HG03575 (cell line): ENCODE measurements around the gene FNBP1.

Experiments
- ATAC-seq: cut with Tn5 transposase; IDR thresholded peaks from one replicate; pipeline ENCODE4 v1.9.1; 2021; ENCODE audit not compliant: unreplicated experiment, insufficient number of reproducible peaks, low FRiP score; ENCODE audit errors: extremely low read depth

FNBP1 gene

DNA sequence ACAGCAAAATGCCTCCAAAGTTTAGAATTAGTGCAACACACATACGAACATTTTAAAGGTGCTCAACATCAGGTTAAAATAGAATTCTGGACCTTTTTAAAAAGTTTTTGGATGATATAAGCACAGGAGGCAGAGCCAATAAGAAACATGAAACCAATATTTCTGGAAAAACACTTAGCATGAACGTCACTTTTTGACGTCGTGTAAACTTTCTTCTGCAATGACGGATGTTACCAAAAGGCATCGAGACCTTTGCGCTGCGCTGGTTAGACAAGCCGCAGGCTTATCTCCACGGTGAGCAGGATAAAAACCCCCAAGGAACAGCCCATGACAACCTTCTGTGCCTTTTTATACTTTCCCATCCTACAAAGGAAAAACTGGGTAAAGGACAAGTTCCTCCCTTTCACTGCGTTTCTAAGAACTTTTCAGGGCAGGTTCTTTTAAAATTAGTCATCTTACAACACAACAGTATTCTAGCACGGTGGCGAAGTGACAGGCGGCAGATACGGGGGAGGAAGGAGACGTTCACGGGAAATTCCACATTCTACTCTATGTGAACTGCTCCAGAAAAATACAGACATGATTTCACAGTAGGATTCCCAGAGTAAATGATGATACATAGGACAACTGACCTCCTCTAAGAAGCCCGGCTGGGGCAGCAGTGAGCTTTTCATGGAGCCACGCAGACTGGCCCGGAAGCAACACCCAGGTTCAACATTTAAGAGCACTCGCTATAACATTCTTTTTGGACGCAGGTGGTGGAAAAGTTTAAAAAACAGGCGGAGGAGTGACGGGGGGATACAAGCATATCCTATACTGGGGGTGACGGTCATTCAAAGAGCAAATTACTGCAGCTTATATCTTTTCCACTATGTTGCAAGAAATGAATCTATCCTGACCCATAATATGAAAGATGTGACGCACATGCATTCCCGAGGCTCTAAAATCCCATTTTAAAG, 155.4 kb downstream of the FNBP1 start:
- no peak for ATAC-seq

DNA sequence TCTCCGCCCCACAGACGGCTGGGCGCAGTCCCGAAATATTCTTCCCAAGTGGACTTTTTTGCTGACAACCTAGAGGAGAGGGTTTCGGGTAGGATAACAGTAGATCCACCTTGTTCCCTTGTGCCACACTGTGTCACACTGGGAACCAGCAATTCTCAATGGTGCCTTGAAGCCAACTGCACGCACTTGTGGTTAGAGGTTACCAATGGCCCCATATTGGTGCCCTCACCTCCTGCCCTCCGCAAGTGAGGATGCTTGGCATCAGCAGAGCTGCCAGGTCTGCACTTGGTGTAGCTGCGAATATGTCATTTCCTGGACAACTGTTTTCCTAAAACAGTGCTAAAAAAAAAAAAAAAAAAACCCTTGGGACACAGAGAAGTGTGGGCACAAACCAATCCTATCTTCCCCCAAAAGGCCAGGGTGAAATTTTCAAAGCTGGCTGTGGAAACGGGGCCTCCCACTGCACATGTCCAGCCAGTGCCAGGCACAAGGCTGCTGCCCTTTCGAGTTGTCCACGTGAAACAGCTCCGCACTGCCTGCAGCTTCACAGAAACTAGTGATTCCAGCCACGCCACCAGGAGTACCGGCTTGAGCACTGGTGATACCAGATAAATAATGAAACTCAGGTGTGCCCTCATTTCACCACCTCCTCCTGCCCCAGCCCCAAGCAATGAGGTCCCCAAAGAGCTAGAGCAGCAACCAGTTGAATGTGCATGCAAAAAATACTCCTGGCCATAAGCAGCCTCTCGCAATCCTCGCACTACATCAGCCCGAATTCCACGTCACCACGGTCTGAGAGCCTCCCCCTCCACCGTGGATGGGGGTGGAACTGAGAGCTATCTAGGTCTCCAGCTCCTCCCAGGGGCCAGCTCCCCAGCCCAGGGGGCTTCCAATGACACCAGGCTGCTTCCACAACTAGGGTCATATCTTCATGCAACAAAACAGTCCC, 156.5 kb downstream of the FNBP1 start:
- no peak for ATAC-seq

DNA sequence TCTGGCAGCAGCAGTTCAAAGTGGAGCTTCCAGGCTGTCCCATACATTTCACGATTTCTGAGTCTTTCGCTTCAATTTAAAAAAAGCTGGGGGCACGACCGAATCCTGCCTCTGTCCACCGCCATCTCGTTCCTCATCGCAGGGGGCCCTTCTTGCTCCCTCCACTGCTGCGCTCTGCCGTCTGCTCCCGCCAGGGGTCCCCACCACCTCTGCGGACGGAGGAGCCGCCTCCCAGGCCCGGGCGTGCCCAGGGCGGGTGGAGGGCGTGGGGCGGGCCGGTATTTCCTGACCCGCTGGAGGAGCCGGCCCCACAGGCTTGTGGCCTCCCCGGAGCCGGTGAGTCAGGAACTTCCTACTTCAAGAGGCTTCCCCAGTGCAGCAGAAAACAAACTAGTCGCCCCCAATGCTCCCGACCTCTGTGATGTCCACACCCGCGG, 157.3 kb downstream of the FNBP1 start:
- ATAC-seq: no peak

DNA sequence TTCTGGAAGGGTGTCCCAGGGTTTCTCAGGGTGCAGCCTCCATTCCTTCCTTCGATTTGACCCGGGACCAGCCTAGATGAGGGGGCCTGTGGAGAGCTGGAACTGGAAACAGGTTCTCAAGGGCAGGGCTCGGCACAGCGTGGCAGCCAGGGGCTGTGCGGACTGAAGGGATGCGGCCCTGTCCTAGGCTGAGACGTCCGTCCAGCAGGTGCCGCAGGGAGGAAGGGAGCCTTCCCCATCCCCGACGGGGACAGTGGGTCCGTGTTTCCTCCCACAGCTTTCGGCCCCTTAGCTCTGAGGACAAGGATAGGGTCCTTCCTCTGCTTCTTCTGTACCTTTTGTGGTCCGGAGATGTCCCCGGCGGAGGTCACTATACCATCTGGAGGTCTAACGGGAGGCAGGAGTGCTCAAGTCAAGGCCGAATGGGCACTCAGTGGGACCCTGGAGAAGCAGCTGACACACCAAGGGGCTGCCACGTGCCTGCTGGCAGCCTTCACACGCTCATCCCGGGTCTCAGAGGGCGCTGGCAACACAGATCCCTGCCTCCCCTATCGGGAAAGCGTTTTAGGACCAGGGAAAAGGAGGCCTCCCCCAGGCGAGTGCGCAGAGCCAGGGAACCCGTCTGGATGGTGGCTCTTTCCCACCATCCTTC, 157.8 kb downstream of the FNBP1 start:
- no peak for ATAC-seq

DNA sequence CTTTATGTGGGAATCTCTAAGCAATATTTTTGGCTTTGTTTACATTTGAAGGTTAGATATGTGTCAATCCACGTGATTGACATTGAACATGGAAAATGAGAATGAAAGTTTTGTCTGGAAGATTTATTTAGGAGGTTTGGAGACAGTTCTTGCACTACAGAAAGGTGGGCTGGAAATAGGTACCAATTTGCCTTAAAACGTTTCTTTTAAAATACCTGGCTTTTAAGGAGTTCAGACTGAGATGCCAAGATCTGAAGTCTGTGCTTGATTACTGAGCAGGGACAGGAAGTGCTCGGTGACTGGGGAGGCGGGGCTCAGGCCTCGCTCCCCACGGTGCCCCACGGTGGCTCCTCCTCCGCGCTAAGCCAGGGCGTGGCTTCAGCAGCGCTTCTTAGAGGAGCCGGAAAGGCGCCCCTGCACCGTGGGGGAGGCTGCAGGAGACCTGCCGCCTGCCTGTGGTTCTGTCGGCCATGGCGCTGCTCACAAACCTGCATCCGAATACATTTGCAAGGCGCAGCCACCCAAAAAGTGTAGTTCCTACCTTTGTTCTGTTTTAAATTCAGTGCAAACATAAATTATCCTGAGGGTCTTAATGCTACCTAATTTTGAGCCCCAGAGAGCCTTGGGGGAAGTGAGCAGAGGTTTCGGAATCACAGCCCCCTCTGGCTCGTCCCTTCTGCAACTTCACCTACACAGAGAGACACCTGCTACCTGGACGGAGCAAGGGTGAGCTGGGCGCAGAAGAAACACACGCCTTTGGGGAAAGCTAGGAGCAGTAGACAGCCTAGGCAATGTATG, 158.6 kb downstream of the FNBP1 start:
- no peak for ATAC-seq

DNA sequence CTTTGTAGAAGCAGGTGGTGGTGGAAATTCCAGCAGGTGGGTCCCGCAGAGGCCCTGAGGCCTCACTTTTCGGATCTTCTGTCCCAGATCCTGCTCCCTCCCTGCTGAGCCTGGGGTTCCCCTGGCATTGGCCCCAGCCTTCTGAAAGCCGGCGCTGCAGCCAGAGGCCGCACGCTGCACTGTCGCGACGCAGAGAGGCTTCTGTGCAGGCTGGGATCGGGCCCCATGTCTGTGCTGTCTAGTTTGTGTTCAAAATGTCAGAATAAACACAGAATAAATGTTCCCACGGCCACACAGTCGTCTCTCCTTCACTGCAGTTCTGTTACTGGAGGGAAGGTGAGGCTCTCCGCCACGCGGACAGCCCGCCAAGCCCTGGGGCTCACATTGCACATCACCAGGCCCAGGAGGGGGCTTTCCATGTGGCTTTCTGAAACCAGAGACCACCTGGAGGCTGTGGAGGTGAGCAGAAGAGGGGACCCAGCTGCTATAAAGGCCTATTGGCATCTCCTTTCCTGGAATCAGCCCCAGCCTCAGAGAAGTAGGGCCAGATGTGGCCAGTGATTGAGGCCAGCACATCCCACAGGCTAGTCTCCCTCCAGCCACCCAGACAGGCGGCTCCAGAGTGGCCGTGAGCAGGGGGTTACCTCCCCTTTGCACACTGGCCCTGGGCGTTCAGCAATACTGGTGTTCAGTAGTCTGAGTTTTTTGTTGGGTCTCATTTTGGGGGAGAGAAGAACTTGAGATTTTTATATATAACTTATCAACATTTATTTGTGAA, 161.3 kb downstream of the FNBP1 start:
- no peak for ATAC-seq

DNA sequence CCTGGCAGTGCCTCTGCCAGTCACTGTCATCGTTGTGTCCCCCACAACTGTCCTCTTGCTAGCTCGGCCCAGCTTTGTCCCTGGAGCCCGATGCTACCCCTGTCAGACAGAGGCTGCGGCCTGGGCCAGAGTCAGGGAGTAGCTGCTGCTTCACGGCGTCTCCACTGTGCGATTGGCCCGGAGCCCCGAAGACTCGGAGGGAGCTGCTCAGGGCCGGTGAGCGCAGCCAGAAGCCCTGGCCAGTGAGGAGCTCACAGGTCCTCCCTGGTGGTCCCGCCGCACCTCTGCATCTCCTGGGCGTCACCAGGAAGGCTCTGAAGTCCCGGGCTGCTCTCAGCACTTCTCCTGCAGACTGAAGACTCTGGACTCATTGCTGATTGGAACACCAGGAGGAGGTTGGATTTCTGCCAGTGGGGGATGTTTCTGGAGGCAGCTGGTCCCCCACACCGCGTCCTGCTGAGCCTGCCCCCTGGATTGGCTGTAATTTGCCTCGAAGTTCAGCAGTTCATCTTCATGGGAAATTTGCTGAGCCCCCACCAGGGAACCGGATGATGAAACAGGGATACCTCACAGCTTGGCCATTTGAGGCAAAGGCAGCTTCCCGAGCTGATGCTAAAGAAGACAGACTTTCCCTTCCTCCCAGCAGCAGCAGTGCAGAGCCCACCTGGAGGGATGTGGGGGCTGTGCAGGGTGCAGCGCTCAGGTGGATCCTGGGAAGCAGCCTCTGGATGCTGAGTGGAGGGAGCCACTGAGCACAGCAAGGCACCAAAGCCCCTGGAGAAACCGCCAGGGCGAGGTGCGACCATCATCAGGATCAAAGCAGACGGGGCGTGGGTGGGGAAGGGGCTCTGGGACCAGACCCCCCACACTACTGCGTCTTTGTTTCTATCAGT, 162.1 kb downstream of the FNBP1 start:
- ATAC-seq: no peak

DNA sequence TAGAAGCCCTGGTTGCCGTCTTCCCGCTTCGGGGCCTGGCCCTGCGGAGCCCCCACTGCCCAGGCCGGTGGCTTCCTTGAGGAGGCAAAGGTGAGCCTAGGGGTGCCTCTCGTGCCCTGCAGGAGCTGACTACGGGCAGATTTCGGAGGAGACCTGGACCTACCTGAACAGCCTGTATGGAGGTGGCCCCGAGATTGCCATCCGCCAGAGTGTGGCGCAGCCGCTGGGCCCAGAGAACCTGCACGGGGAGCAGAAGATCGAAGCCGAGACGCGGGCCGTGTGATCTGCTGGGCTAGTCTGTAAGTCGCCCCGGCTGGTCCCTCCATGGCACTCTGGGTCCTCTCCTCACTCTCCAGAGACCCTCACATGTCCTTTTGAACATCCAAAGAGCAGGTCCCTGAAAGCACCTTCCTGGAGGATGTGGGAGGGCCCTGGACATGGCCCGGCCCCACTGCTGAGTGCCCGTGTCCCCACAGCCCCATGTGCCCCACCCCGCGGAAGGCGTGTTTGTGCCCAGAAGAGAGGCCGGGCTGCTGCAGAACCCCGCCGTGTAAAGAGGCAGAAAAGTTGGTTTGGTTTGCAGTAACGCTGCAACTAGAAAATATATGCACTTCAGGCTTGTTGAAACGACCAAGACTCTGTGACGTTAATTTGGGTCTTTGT, 162.9 kb downstream of the FNBP1 start:
- ATAC-seq: no peak

DNA sequence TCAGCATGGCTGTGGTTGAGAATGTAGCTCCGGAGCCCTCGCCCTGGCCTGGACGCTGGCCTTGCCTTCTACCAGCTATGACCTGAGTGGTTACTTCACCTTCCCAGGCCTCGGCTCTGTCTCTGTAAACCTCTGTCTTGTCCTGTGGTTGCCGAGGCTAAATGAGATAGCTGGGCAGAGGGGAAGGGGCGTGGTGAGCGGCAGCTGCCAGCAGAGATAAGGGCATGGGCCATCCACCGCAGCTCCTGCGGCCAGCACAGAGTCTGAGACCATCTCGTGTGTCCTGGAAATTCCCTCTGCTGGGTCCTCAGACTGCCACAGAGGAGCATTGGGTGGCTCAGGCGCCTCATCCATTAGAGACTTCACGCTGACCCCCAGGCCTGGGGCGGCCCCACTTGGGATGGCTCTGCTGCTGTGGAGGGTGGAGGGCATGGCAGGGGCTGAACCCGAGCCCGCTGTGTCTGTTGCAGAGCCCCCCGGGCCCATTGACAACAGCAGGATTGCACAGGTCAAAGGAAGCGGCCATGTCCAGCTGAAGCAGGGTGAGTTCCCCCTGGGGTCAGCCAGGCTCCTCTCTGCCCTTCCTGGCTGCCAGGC, 163.8 kb downstream of the FNBP1 start:
- ATAC-seq: no peak

DNA sequence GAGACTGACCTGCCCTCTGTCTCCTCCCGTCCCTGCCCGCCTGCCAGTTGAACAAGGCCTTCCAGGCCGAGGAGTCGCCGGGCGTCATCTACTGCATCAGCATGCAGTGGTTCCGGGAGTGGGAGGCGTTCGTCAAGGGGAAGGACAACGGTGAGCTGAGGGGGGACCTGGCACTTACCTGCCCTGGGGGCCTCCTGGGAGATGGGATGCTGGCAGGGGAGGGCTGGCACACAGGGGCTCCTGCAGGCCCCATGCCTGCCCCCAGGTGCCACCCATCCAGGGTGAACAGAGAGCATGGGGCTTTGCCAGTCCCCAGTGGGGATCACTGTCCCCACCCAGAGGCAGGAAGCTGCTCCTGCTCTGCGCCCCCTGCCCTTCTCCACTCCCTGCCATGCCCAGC, 164.7 kb downstream of the FNBP1 start:
- ATAC-seq: no peak

DNA sequence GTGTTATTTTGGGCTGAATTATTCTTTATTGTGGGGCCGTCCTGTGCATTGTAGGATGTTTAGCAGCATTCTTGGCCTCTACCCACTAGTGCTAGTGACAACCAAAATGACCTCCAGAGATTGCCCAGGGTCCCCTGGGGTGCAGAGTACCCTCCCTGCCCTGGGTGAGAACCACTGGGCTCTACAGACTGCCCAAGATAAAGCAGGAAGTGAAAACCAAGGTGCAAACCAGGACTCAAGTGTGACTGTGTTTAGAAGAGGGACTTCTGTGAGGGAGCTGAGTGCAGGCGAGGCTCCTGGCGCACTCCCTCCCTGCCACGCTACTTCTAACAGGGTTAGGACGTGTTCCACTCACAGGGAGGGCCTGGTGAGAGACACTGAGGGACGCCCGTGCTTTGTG, 166.2 kb downstream of the FNBP1 start:
- ATAC-seq: no peak

DNA sequence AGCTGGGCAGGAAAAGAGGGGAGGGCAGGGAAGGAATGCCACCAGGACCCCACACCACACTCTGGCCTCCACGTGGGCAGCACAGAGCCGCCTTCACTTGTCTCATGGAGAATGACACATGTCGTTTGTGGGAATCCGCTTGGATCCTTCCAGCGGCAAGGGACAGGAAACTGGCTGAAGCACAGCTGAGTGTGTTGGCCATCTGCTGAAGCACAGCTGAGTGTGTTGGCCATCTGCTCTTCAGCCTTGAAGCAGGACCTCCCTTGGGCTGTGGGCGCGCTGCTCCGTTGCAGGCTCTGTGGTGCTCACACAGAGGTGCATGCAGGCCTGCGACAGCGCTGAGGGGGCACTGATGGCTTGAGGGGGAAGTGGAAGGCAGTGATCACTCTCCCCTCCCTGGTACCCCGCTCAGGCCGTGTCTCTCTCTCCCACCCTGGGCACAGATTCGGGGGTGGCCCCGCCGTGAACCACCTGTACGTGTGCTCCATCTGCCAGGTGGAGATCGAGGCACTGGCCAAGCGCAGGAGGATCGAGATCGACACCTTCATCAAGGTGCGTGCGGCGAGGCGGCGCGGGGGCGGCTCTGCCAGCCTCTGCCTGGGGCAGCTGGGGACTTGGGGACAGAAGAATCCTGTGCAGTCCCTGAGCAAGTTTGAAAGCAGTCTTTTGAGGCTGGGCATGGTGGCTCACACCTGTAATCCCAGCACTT, 167.1 kb downstream of the FNBP1 start:
- ATAC-seq: no peak

DNA sequence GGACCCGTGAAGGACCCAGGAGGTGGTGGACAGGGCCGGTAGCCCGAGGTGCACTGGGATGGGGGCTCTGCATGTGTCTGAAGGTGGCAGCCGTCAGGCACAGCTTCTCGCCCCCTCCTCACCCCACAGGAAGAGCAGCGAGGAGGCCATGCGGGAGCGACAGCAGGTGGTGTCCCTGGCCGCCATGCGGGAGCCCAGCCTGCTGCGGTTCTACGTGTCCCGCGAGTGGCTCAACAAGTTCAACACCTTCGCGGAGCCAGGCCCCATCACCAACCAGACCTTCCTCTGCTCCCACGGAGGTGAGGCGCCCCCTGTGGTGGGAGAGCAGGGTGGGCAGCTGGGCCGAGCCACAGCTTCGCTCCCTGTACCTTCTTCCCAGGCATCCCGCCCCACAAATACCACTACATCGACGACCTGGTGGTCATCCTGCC, 167.8 kb downstream of the FNBP1 start:
- no peak for ATAC-seq

DNA sequence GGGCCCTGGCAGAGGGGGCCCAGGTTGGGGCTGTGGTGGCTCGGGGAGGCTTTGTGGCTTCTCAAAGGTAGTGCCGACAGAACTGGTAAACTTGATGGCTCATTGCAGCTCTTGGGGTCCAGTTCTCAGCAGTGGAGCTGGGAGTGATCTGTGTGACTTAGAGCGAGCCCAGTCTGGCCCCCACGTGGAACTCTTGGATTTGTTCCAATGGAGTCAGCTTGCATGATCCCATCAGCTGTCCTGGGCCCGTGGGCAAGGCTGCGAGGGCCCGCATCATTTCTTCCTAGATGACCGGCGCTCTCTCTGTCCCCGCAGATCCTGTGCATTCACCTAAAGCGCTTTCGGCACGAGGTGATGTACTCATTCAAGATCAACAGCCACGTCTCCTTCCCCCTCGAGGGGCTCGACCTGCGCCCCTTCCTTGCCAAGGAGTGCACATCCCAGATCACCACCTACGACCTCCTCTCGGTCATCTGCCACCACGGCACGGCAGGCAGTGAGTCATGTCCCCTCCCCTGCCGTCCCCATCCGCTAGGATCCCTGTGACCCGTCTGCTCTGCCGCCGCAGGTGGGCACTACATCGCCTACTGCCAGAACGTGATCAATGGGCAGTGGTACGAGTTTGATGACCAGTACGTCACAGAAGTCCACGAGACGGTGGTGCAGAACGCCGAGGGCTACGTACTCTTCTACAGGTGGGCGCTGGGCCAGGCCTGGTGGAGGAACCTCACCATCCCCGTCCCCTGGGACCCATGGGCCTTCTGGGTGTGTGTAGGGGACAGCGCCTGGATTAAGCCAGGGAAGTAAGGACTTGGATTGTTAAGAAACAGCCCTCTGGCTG, 168.5 kb downstream of the FNBP1 start:
- no peak for ATAC-seq
